Right lung (tissue), 5 donors: ENCODE results near the gene CKLF. TPM values are rescaled to one million over a fixed set of nuclear protein-coding genes. Genes with fewer than 3 reads are reported as not detected.
"Not testable (repeated sequence)": the region's sequence is repeated elsewhere in the genome, so short reads cannot be mapped to it uniquely, and the experiment has no call there.

Source experiments
- DNase-seq, 2 donors: peaks; one replicate each; pipeline ENCODE4 v3.0.0-alpha.2; 2013
- polyA plus RNA-seq, 5 donors: library from polyadenylated mRNA; unstranded; fragments of 120-200 nt; gene quantifications; one replicate each; pipeline versions ENCODE4 v1.2.1 to v1.2.3, GENCODE V29; 2013; ENCODE audit warnings: inconsistent platforms in 1 of 5, low replicate concordance in 1 of 5; ENCODE audit not compliant: insufficient read length in 5 of 5, insufficient read depth in 1 of 5

The CKLF gene
- polyA plus RNA-seq, 5 donors = 36.4 to 55.8 (median 43.5) TPM

- DNase-seq = no peak
Observed at GRCh38 chr16:66591018-66591417, 38.6 kb downstream of the CKLF start.

- no peak for DNase-seq
Observed at GRCh38 chr16:66592241-66592640, 39.9 kb downstream of the CKLF start.

- DNase-seq = no peak
Observed at GRCh38 chr16:66592814-66593213, 40.4 kb downstream of the CKLF start.

- no peak for DNase-seq
Observed at GRCh38 chr16:66594739-66595138, 42.4 kb downstream of the CKLF start.

- DNase-seq = not testable (repeated sequence)
Observed at GRCh38 chr16:66596559-66596958, 44.2 kb downstream of the CKLF start.

GRCh38 chr16:66596986-66597848 is 44.8 kb downstream of the CKLF start:
- DNase-seq = no peak

GRCh38 chr16:66598111-66598510 is 45.7 kb downstream of the CKLF start:
- no peak for DNase-seq

- DNase-seq = no peak
Observed at GRCh38 chr16:66599726-66600125, 47.4 kb downstream of the CKLF start.

GRCh38 chr16:66600477-66600876 is 48.1 kb downstream of the CKLF start:
- DNase-seq = no peak

GRCh38 chr16:66601471-66601870 is 49.1 kb downstream of the CKLF start:
- no peak for DNase-seq

- DNase-seq = peak; percentile 80 to 82
Observed at GRCh38 chr16:66603537-66604375, 51.4 kb downstream of the CKLF start.

- peak; percentile 70 to 85 for DNase-seq
Observed at GRCh38 chr16:66604376-66605176, 52.2 kb downstream of the CKLF start, which contains the start of gene CMTM3. Gene CMTM3, plus strand, starts transcription at chr16:66604704. Its CDS starts 102 bp downstream, at chr16:66604806.

- peak; percentile 40 to 56 for DNase-seq
Observed at GRCh38 chr16:66605177-66605978, 53.0 kb downstream of the CKLF start.

GRCh38 chr16:66605979-66606751 is 53.8 kb downstream of the CKLF start:
- DNase-seq = no peak

- peak; percentile 71 to 74 for DNase-seq
Observed at GRCh38 chr16:66608241-66609138, 56.1 kb downstream of the CKLF start.

GRCh38 chr16:66609139-66609510 is 56.7 kb downstream of the CKLF start:
- no peak for DNase-seq

- DNase-seq = no peak
Observed at GRCh38 chr16:66610111-66610820, 57.9 kb downstream of the CKLF start.

GRCh38 chr16:66611911-66612310 is 59.5 kb downstream of the CKLF start:
- not testable (repeated sequence) for DNase-seq
